GM21381 (cell line): ENCODE measurements around the gene CHP1.
"Not testable (repeated sequence)": the region's sequence is repeated elsewhere in the genome, so short reads cannot be mapped to it uniquely, and the experiment has no call there.

Experiments used
- ATAC-seq: cut with Tn5 transposase; IDR thresholded peaks from one replicate; pipeline ENCODE4 v1.9.1; 2021; ENCODE audit warnings: mild to moderate bottlenecking, moderate library complexity; ENCODE audit not compliant: unreplicated experiment

The CHP1 gene

GRCh38 chr15:41256103-41256502 lies 25.0 kb downstream of the CHP1 start:
- ATAC-seq, result no peak

- ATAC-seq, result no peak
These were observed 25.5 kb downstream of the CHP1 start for GRCh38 chr15:41256577-41257038.

GRCh38 chr15:41258750-41259471 lies 27.8 kb downstream of the CHP1 start:
- ATAC-seq, result no peak

GRCh38 chr15:41259546-41260189 lies 28.6 kb downstream of the CHP1 start:
- ATAC-seq, result no peak

GRCh38 chr15:41260924-41261323 lies 29.9 kb downstream of the CHP1 start:
- ATAC-seq, result not testable (repeated sequence)

- ATAC-seq, result no peak
These were observed 31.5 kb downstream of the CHP1 start for GRCh38 chr15:41262571-41262970.

- no peak for ATAC-seq
These were observed 32.9 kb downstream of the CHP1 start for GRCh38 chr15:41263891-41264351.

GRCh38 chr15:41269887-41270286 lies 38.8 kb downstream of the CHP1 start:
- ATAC-seq, result no peak

GRCh38 chr15:41276831-41277230 lies 45.8 kb downstream of the CHP1 start:
- ATAC-seq, result no peak

GRCh38 chr15:41278319-41278718 lies 47.3 kb downstream of the CHP1 start:
- no peak for ATAC-seq

- no peak for ATAC-seq
These were observed 48.6 kb downstream of the CHP1 start for GRCh38 chr15:41279535-41280283.

GRCh38 chr15:41281236-41281635 lies 50.2 kb downstream of the CHP1 start:
- ATAC-seq, result no peak

- not testable (repeated sequence) for ATAC-seq
These were observed 51.4 kb downstream of the CHP1 start for GRCh38 chr15:41282436-41282835.

- not testable (repeated sequence) for ATAC-seq
These were observed 52.0 kb downstream of the CHP1 start for GRCh38 chr15:41282980-41283652.

- ATAC-seq, result peak; percentile 97
These were observed 52.8 kb downstream of the CHP1 start for GRCh38 chr15:41283653-41284426.

- ATAC-seq, result no peak
These were observed 53.5 kb downstream of the CHP1 start for GRCh38 chr15:41284427-41285177.

GRCh38 chr15:41285285-41285684 lies 54.2 kb downstream of the CHP1 start:
- no peak for ATAC-seq

- ATAC-seq, result no peak
These were observed 55.7 kb downstream of the CHP1 start for GRCh38 chr15:41286665-41287333.

GRCh38 chr15:41288464-41288863 lies 57.4 kb downstream of the CHP1 start:
- no peak for ATAC-seq
